ENCODE results near the gene ERCC4. TPM values are rescaled to one million over a fixed set of nuclear protein-coding genes. Genes with fewer than 3 reads are reported as not detected.

ERCC4 gene
- total and polyA plus RNA-seq, 2 experiments from 2014 or later: 5.4 to 21.6 TPM

- Histone ChIP-seq H3K4me2 (no peak overlapping the region), H3K79me2 (replicated peaks; ENCODE audit: insufficient read depth) (no peaks in the 10 kb centered on the region), H3K27me3 (ENCODE audit: insufficient read depth) (no peaks in the 10 kb centered on the region), H3K9me2 (ENCODE audit: insufficient read depth) (no peaks in the 10 kb centered on the region), H3K36me3 (ENCODE audit: insufficient read depth) (no peaks in the 10 kb centered on the region; the same call in 1 of the 2 replicates), H3K4me1 (ENCODE audit: insufficient read depth) (no peaks in the 10 kb centered on the region), H3F3A (replicated peaks; ENCODE audit: low read depth) (no peaks in the 10 kb centered on the region), H3K4me3 (no peak overlapping the region), H3K27ac (ENCODE audit: low read depth) (no peak overlapping the region), H4K20me1 (replicated peaks; ENCODE audit: insufficient read depth) (no peaks in the 10 kb centered on the region), H2AFZ (no peak overlapping the region)
- Mint-ChIP-seq H3K4me1 (peaks cover 5% of the 10 kb centered on the region), H3K9me3 (no peaks in the 10 kb centered on the region), H3K27me3 (ENCODE audit: insufficient read depth, low read depth, poor library complexity) (peaks cover 4% of the 10 kb centered on the region), H3K4me3 (no peak overlapping the region), H3K27ac (no peak overlapping the region), H3K36me3 (ENCODE audit: low read depth) (peaks cover 22% of the 10 kb centered on the region)
- TF ChIP-seq JUNB (IDR thresholded peaks at IDR 0.05; ENCODE audit: unreplicated experiment) (no peak), NANOG (IDR thresholded peaks at IDR 0.05; ENCODE audit: borderline replicate concordance) (no peak), EZH2phosphoT487 (IDR thresholded peaks at IDR 0.05; ENCODE audit: unreplicated experiment) (no peak), ETS1 (IDR thresholded peaks at IDR 0.05) (no peak), POLR2AphosphoS5 (IDR thresholded peaks at IDR 0.05; ENCODE audit: low read depth) (no peak), ZNF462 (CRISPR knock-in tag; IDR thresholded peaks at IDR 0.05) (no peak), CTCF (conservative IDR thresholded peaks at IDR 0.05; ENCODE audit: low read depth in 2 of 2) (no peak), REST (IDR thresholded peaks at IDR 0.05; ENCODE audit: unreplicated experiment) (no peak), ZNF331 (CRISPR knock-in tag; IDR thresholded peaks at IDR 0.05; ENCODE audit: low read depth) (no peak), STAT1 (IDR thresholded peaks at IDR 0.05; ENCODE audit: unreplicated experiment) (no peak), EZH2 (IDR thresholded peaks at IDR 0.05; ENCODE audit: low read depth, unreplicated experiment) (no peak), CREB1 (CRISPR knock-in tag; IDR thresholded peaks at IDR 0.05; ENCODE audit: low read depth) (no peak), ZNF114 (CRISPR knock-in tag; IDR thresholded peaks at IDR 0.05) (no peak)
- ATAC-seq (no peak), DNase-seq (ENCODE audit: low spot score) (no peak)
Measured at GRCh38 chr16:13950821-13951547, 31.0 kb downstream of the ERCC4 start.

Data from GM23338 (cell line).